ENCODE data around the gene MED12L. TPM values are rescaled to one million over a fixed set of nuclear protein-coding genes. Genes with fewer than 3 reads are reported as not detected.

The MED12L gene
- total RNA-seq, 1 experiment from 2014 or later, result 14.9 TPM

DNA sequence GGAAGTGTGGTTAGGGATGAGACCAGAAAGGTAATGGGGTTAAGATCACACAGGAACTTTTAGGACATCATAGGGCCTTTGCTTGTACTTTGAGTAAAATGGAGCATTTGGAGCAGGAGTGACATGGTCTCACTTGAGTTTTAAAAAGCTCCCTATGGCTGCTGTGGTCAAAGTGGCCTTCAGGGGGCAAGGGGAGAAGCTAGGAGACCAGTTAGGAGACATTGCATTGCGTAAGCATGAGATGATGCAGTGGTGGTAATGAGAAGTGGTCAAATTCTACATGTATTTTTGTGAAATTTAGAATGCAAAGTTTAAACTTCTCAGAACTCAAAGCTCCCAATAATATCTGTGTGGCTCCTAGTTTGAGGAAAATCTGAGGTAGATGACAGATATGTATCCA, 27.9 kb downstream of the MED12L start:
- no peak overlapping the region for H2AK5ac ChIP-seq (ENCODE audit: insufficient read length, low read length)
- no peak overlapping the region for H4K5ac ChIP-seq (ENCODE audit: insufficient read length, low read depth, low read length)
- no peaks in the 10 kb centered on the region for H3K4me1 ChIP-seq (ENCODE audit: insufficient read depth, low read length)
- H3K4me2 ChIP-seq (ENCODE audit: insufficient read depth, insufficient read length, low read length), result no peak overlapping the region
- H4K20me1 ChIP-seq (ENCODE audit: control insufficient read depth, insufficient read depth, insufficient read length), result no peaks in the 10 kb centered on the region
- H3K14ac ChIP-seq (ENCODE audit: insufficient read depth, low read length), result no peak overlapping the region
- no peak overlapping the region for H2BK5ac ChIP-seq (ENCODE audit: insufficient read length, low read length)
- peaks cover 3 to 5% (median 3%) of the 10 kb centered on the region in 3 experiments; a peak in 4 of 7 replicates for H3K36me3 Mint-ChIP-seq (ENCODE audit: insufficient read depth in 1 of 3, low read depth in 3 of 3)
- H2BK20ac ChIP-seq (ENCODE audit: low read depth, low read length, poor library complexity, severe bottlenecking), result no peak overlapping the region
- H3K27me3 ChIP-seq (ENCODE audit: insufficient read depth, low read length), result no peaks in the 10 kb centered on the region
- peaks cover 14% of the 10 kb centered on the region; the same call in 1 of the 2 replicates for H3K79me2 ChIP-seq (ENCODE audit: insufficient read depth, low read length)
- H3K27me3 Mint-ChIP-seq (ENCODE audit: low read depth), result no peaks in the 10 kb centered on the region
- no peak overlapping the region for H3K23ac ChIP-seq (ENCODE audit: insufficient read length, low read depth, low read length)
- no peak overlapping the region for H4K91ac ChIP-seq (ENCODE audit: insufficient read length, low read depth, low read length)
- peaks cover 22 to 27% of the 10 kb centered on the region in 2 experiments for H3K4me1 Mint-ChIP-seq
- no peak overlapping the region for H4K8ac ChIP-seq (replicated peaks; ENCODE audit: insufficient read length, low read depth, low read length)
- no peaks in the 10 kb centered on the region for H3K9me3 ChIP-seq (ENCODE audit: control insufficient read depth, low read depth, low read length)
- H3K9ac ChIP-seq (ENCODE audit: extremely low read depth, insufficient read length, low read length), result no peak overlapping the region
- no peak overlapping the region for H2BK15ac ChIP-seq (ENCODE audit: low read depth, low read length)
- no CpG with 5 or more reads among the region's 1 CpG for WGBS (ENCODE audit: extremely low coverage, insufficient read length, low lambda C conversion rate)
- H2BK120ac ChIP-seq (ENCODE audit: low read depth, low read length, poor library complexity, severe bottlenecking), result no peak overlapping the region
- H3K79me1 ChIP-seq (ENCODE audit: insufficient read depth, low read depth, low read length, poor library complexity, severe bottlenecking), result no peaks in the 10 kb centered on the region
- no peak overlapping the region for H2BK12ac ChIP-seq (ENCODE audit: insufficient read length, low read depth, low read length)
- no peak overlapping the region for H2AFZ ChIP-seq (ENCODE audit: low read length)
- TF ChIP-seq, protein P1, sequence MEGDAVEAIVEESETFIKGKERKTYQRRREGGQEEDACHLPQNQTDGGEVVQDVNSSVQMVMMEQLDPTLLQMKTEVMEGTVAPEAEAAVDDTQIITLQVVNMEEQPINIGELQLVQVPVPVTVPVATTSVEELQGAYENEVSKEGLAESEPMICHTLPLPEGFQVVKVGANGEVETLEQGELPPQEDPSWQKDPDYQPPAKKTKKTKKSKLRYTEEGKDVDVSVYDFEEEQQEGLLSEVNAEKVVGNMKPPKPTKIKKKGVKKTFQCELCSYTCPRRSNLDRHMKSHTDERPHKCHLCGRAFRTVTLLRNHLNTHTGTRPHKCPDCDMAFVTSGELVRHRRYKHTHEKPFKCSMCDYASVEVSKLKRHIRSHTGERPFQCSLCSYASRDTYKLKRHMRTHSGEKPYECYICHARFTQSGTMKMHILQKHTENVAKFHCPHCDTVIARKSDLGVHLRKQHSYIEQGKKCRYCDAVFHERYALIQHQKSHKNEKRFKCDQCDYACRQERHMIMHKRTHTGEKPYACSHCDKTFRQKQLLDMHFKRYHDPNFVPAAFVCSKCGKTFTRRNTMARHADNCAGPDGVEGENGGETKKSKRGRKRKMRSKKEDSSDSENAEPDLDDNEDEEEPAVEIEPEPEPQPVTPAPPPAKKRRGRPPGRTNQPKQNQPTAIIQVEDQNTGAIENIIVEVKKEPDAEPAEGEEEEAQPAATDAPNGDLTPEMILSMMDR (conservative IDR thresholded peaks at IDR 0.05), result no peak; the same call in 2 of the 3 replicates
- H3K27ac ChIP-seq (ENCODE audit: insufficient read length, low read depth, low read length), result no peak overlapping the region
- no peak overlapping the region; a peak in 1 of 7 replicates for H3K27ac Mint-ChIP-seq
- no peak overlapping the region for H3K4me3 Mint-ChIP-seq
- no peak overlapping the region for H3K18ac ChIP-seq (ENCODE audit: insufficient read length, low read depth, low read length)
- no peak for DNase-seq
- H3K9me3 Mint-ChIP-seq, result no peaks in the 10 kb centered on the region
- H3K23me2 ChIP-seq (ENCODE audit: insufficient read length, low read depth, low read length, poor library complexity, severe bottlenecking), result no peaks in the 10 kb centered on the region
- no peak overlapping the region for H3K4ac ChIP-seq (ENCODE audit: low read depth, low read length)
- no peak overlapping the region for H3K56ac ChIP-seq (ENCODE audit: insufficient read length, low read depth, low read length)
- H3T11ph ChIP-seq (ENCODE audit: low read length), result no peak overlapping the region

Data from H9 (cell line).